Left lung (tissue), 10 donors: Measurements from ENCODE around the gene GGACT. TPM values are rescaled to one million over a fixed set of nuclear protein-coding genes. Genes with fewer than 3 reads are reported as not detected.
"Not testable (repeated sequence)": the region's sequence is repeated elsewhere in the genome, so short reads cannot be mapped to it uniquely, and the experiment has no call there.

Experiments
- ATAC-seq: fragments of 200-7000 bp; cut with Tn5 transposase; one replicate; pipeline ENCODE4 v1.9.1; 2020; ENCODE audit warnings: moderate library complexity
- DNase-seq, 4 donors: peaks; one replicate each; pipeline ENCODE4 v3.0.0-alpha.2; 2013 to 2020
- H3K27ac ChIP-seq, 2 donors: fragments of 200-600 bp; sonication (generic) in 1 of 2; one replicate each; pipeline versions ENCODE4 v1.5.0 to v1.8.0; 2020 to 2021
- H3K27me3 ChIP-seq, 2 donors: fragments of 200-600 bp; sonication (generic) in 1 of 2; one replicate each; pipeline versions ENCODE4 v1.5.0 to v1.8.0; 2020 to 2021
- H3K36me3 ChIP-seq, 2 donors: fragments of 200-600 bp; sonication (generic) in 1 of 2; one replicate each; pipeline versions ENCODE4 v1.5.0 to v1.8.0; 2020 to 2021
- H3K4me1 ChIP-seq, 2 donors: fragments of 200-600 bp; one replicate each; pipeline ENCODE4 v1.8.0; 2021
- H3K4me3 ChIP-seq, 2 donors: fragments of 200-600 bp; sonication (generic) in 1 of 2; one replicate each; pipeline versions ENCODE4 v1.5.0 to v1.8.0; 2020 to 2021; ENCODE audit warnings: mild to moderate bottlenecking in 1 of 2
- H3K9me3 ChIP-seq, 2 donors: fragments of 200-600 bp; sonication (generic) in 1 of 2; one replicate each; pipeline versions ENCODE4 v1.5.0 to v1.8.0; 2020 to 2021
- intact Hi-C, 2 donors: fragments of 100-400 bp; cut with DNase I; formaldehyde crosslinking; loops; one replicate each; pipeline versions ENCODE4 v1.11.2 to v1.14.2; 2022
- polyA plus RNA-seq, 6 donors: library from polyadenylated mRNA; unstranded; fragments of 120-200 nt; gene quantifications; one replicate each; pipeline ENCODE4 v1.2.1, GENCODE V29; 2013; ENCODE audit not compliant: insufficient read length in 6 of 6
- total RNA-seq, 2 donors: library from RNA; stranded (reverse); fragmentation: NEBNext Ultra II Directional; extraction: Animal tissue kit (Norgen Biotek cat#: 25700); gene quantifications; one replicate each; pipeline ENCODE4 v1.2.1, GENCODE V29; 2021
- TF ChIP-seq, protein P1 (sequence below), 2 donors: fragments of 200-600 bp; sonication (generic) in 1 of 2; IDR thresholded peaks; one replicate each; pipeline versions ENCODE4 v1.5.0 to v1.8.0; 2021; ENCODE audit warnings: antibody characterized with exemption in 2 of 2
- donor health status: DM: no; HTN: yes; CAD: no.
- donor health status: DM: no; HTN: no; CAD: no.

Gene GGACT
- total and polyA plus RNA-seq, 8 donors: 3.4 to 6.3 (median 4.5) TPM

DNA sequence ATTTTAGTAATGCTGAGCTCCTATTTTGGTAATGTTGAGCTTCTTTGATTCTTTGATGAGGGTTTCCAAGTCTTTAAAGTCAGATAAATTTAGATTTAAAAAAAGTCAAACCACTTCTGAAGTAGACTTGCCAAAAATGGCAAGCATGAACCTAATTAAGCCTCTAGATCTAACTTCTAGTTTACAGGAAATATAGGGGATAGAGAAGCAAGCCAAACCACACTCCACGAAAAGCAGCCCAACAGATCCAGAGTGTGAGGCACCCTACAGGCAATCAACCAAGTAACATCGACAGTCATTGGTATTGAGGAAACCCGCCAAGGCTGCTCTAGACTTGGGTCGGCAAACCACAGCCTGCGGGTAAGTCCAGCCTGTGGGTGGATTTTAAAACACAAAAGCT lies 3.7 kb downstream of the GGACT start:
- intact Hi-C loops: no loop called here
- no peaks in the 10 kb centered on the region for H3K27me3 ChIP-seq
- TF ChIP-seq, protein P1, sequence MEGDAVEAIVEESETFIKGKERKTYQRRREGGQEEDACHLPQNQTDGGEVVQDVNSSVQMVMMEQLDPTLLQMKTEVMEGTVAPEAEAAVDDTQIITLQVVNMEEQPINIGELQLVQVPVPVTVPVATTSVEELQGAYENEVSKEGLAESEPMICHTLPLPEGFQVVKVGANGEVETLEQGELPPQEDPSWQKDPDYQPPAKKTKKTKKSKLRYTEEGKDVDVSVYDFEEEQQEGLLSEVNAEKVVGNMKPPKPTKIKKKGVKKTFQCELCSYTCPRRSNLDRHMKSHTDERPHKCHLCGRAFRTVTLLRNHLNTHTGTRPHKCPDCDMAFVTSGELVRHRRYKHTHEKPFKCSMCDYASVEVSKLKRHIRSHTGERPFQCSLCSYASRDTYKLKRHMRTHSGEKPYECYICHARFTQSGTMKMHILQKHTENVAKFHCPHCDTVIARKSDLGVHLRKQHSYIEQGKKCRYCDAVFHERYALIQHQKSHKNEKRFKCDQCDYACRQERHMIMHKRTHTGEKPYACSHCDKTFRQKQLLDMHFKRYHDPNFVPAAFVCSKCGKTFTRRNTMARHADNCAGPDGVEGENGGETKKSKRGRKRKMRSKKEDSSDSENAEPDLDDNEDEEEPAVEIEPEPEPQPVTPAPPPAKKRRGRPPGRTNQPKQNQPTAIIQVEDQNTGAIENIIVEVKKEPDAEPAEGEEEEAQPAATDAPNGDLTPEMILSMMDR (IDR thresholded peaks at IDR 0.05): no peak

DNA sequence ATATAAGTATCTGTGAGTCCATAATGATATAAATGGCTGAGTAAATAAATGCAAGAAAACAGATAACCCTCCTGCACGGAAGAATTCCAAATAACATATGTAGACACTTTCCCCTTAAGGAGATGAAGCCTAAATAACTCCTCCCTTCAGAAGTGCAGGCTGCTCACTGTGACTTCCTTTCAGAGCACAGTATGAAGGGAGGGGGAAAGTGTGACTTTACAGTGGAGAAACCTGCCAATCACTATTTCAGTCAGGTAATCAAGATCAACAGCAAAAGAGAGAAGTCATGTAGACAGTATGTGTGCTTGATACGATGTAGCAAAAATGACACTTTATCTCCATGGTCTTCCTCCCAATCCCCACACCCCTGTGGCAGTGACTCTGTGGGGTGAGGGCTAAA lies 7.1 kb downstream of the GGACT start:
- intact Hi-C loops: no loop called here
- no peak for DNase-seq
- H3K27me3 ChIP-seq: no peaks in the 10 kb centered on the region
- ATAC-seq: no peak
- H3K27ac ChIP-seq: no peak overlapping the region
- H3K36me3 ChIP-seq: peaks cover 0 to 11% of the 10 kb centered on the region in 2 donors
- no peak overlapping the region for H3K4me3 ChIP-seq
- TF ChIP-seq, protein P1 (IDR thresholded peaks at IDR 0.05): no peak
- H3K4me1 ChIP-seq: no peaks in the 10 kb centered on the region
- H3K9me3 ChIP-seq: no peaks in the 10 kb centered on the region

More for the DNA sequence above, 3.7 kb downstream of the GGACT start:
- ATAC-seq: no peak
- Histone ChIP-seq H3K4me1 (peaks cover 7 to 13% of the 10 kb centered on the region in 2 donors), H3K27ac (no peak overlapping the region), H3K9me3 (no peaks in the 10 kb centered on the region), H3K36me3 (peaks cover 0 to 11% of the 10 kb centered on the region in 2 donors), H3K4me3 (no peak overlapping the region)
- DNase-seq: no peak

DNA sequence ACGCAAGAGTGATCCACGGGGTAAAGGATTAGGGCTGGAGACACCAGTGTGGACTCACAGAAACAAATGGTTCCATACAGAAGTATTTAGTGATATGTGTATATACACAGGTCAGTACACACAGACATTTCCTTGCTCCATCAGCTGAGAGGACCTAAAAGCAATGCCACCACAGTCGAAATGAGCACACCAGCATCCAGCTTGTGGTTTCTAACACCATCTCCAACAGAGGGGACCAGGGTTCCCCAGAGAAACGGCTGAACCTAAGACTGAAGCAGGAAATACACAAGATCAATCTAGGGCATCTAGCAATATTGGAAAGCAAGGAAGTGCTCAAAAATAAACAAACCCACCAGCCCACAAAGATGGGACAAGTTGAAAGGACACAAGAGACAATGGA lies 7.6 kb downstream of the GGACT start:
- TF ChIP-seq, protein P1 (IDR thresholded peaks at IDR 0.05): no peak
- DNase-seq (no peak), ATAC-seq (no peak)
- Histone ChIP-seq H3K36me3 (peaks cover 0 to 11% of the 10 kb centered on the region in 2 donors), H3K9me3 (no peaks in the 10 kb centered on the region), H3K27ac (no peak overlapping the region), H3K27me3 (no peaks in the 10 kb centered on the region), H3K4me3 (no peak overlapping the region), H3K4me1 (no peaks in the 10 kb centered on the region)
- intact Hi-C loops: no loop called here

DNA sequence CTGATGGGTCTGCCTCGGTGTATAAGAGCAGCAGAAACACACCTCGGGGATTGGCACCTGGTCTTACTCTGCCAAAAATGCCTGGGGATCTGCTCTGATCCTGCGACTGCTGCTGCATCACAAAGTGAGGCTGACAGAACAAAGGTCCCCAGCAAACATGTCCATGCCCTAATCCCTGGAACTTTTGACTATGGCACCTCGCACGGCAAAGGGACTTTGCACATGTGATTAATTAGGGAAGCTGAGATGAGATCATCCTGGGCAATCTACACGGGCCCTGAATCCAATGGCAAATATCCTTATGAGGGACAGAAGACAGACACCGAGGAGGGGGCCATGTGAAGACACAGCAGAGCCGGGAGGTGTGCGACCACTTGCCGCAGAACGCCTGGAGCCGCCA lies 8.5 kb downstream of the GGACT start:
- no peaks in the 10 kb centered on the region for H3K27me3 ChIP-seq
- no peak overlapping the region for H3K4me3 ChIP-seq
- no peak overlapping the region for H3K27ac ChIP-seq
- no peak for ATAC-seq
- peaks cover 0 to 11% of the 10 kb centered on the region in 2 donors for H3K36me3 ChIP-seq
- TF ChIP-seq, protein P1 (IDR thresholded peaks at IDR 0.05): no peak
- H3K9me3 ChIP-seq: no peaks in the 10 kb centered on the region
- no peaks in the 10 kb centered on the region for H3K4me1 ChIP-seq
- intact Hi-C loops: no loop called here
- DNase-seq: no peak

DNA sequence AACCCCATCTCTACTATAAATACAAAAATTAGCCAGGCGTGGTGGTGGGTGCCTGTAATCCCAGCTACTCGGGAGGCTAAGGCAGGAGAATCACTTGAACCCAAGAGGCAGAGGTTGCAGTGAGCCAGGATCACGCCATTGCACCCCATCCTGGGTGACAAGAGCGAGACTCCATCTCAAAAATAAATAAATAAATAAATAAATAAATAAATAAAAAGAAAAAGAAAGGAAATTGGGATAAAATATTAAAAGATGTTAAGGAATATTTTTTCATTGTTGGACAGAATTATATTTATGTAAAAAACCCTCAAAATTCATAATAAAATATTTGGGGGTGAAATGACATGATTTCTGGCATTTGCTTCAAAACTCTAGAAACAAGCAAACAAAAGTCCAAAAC lies 11.3 kb downstream of the GGACT start:
- H3K27ac ChIP-seq, DNase-seq, ATAC-seq, H3K27me3 ChIP-seq, intact Hi-C loops, H3K9me3 ChIP-seq, H3K4me1 ChIP-seq, H3K4me3 ChIP-seq: not testable (repeated sequence)
- H3K36me3 ChIP-seq: peaks cover 0 to 11% of the 10 kb centered on the region in 2 donors

DNA sequence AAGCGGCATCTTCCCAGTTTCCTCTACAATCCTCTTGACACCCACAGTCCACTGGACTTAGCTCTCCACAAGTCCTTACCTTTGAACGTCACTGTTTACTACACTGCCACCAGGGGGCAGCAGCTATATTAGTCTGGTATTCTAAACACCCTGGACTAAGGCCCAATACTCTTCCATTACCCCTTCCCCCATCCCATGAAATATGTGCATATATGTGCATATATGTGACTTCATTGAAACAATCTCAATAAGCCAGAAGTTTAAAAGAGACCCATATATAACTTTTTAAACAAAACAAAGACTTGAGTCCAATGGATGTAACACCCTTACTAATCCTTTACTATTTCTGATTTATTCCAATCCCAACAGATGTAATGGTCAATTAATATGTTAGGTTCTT lies 15.5 kb downstream of the GGACT start:
- Histone ChIP-seq H3K27ac (no peak overlapping the region), H3K9me3 (no peaks in the 10 kb centered on the region), H3K4me1 (no peaks in the 10 kb centered on the region), H3K27me3 (no peaks in the 10 kb centered on the region), H3K4me3 (no peak overlapping the region), H3K36me3 (no peaks in the 10 kb centered on the region)
- ATAC-seq: peak; percentile 97
- peak in 3 of 4 donors; percentile 9 to 70 (median 32) for DNase-seq
- intact Hi-C loops: no loop called here
- TF ChIP-seq, protein P1 (IDR thresholded peaks at IDR 0.05): peak; percentile 65 to 79
